GM12891 (cell line): ENCODE measurements around the gene F8.
A peak's percentile ranks its signal among the peaks of the same experiment; 100 is the strongest.
"Not testable (repeated sequence)": the region's sequence is repeated elsewhere in the genome, so short reads cannot be mapped to it uniquely, and the experiment has no call there.

Source experiments
- DNase-seq: peaks from one replicate; pipeline ENCODE4 v3.0.0; 2011; ENCODE audit warnings: low spot score; ENCODE audit not compliant: insufficient read length
- FAIRE-seq: peaks from 2 replicates; lab custom pipeline; 2011; peaks lifted over from hg19 to GRCh38; lab: Jason Lieb, UNC
- PAX5 ChIP-seq: IDR thresholded peaks from 2 replicates; pipeline ENCODE4 v1.6.1; 2011; ENCODE audit warnings: low read length, moderate library complexity, mild to moderate bottlenecking; ENCODE audit not compliant: insufficient read depth, severe bottlenecking
- POLR2A ChIP-seq: IDR thresholded peaks from 2 replicates; pipeline ENCODE4 v1.6.1; 2011; ENCODE audit warnings: low read depth, low read length, control low read depth
- POLR2AphosphoS5 ChIP-seq: IDR thresholded peaks from 2 replicates; pipeline ENCODE4 v1.6.1; 2011; ENCODE audit warnings: low read depth, low read length, control low read depth
- POU2F2 ChIP-seq: IDR thresholded peaks from 2 replicates; pipeline ENCODE4 v1.6.1; 2011; ENCODE audit warnings: low read depth, mild to moderate bottlenecking, control low read depth, low read length, moderate library complexity
- SPI1 ChIP-seq: IDR thresholded peaks from 2 replicates; pipeline ENCODE4 v1.6.1; 2011; ENCODE audit warnings: low read depth, low read length, control low read depth
- TAF1 ChIP-seq: IDR thresholded peaks from 2 replicates; pipeline ENCODE4 v1.6.1; 2011; ENCODE audit warnings: low read depth, low read length, control low read depth

F8 gene

GRCh38 chrX:154967603-154968002 is 54.9 kb downstream of the F8 start:
- FAIRE-seq: no peak
- no peak for DNase-seq
- TF ChIP-seq POU2F2 (no peak), POLR2AphosphoS5 (no peak), PAX5 (no peak), SPI1 (no peak), POLR2A (no peak), TAF1 (no peak)

DNA sequence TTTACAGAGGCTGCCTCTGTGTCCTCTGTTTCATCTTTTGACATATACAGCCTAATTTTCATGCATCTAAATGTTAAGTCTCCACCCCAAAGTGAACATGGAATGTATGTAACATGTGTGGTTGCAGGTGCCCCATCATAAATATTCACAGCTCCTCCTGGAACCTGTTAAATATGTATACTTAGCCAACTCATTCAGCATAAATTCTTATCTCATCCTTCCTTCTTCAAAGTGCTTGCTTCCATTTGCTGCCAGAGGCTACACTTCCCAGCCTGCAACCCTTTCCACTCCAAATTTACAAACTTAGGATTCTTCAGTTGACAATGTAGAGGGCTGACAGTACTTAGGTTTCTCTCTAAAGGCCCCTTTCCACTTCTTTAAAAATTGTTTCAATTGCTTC is 60.6 kb downstream of the F8 start:
- TF ChIP-seq POU2F2: no peak
- no peak for TF ChIP-seq SPI1
- FAIRE-seq: no peak
- DNase-seq: no peak

- DNase-seq, FAIRE-seq: not testable (repeated sequence)
Observed at GRCh38 chrX:154955799-154956198, 66.7 kb downstream of the F8 start.

DNA sequence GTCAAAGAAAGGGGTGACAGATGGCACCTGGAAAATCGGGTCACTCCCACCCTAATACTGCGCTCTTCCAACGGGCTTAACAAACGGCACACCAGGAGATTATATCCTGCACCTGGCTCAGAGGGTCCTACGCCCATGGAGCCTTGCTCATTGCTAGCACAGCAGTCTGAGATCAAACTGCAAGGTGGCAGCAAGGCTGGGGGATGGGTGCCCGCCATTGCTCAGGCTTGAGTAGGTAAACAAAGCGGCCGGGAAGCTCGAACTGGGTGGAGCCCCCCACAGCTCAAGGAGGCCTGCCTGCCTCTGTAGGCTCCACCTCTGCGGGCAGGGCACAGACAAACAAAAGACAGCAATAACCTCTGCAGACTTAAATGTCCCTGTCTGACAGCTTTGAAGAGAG is 83.3 kb downstream of the F8 start:
- DNase-seq, FAIRE-seq: not testable (repeated sequence)

DNA sequence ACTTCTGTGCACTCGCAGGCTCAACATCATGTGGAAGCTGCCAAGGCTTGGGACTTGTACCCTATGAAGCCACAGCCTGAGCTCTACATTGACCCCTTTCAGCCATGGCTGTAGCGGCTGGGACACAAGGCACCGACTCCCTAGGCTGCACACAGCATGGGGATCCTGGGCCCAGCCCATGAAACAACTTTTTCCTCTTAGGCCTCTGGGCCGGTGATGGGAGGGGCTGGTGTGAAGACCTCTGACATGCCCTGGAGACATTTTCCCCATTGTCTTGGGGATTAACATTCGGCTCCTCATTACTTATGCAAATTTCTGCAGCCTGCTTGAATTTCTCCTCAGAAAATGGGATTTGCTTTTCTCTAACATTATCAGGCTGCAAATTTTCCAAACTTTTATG is 97.8 kb downstream of the F8 start:
- not testable (repeated sequence) for DNase-seq, FAIRE-seq

- FAIRE-seq: peak; percentile 98
- TF ChIP-seq POLR2AphosphoS5 (no peak), POU2F2 (no peak), SPI1 (no peak), PAX5 (no peak), POLR2A (no peak), TAF1 (no peak)
- DNase-seq: no peak
Observed at GRCh38 chrX:154918060-154918483, 104.5 kb downstream of the F8 start.

GRCh38 chrX:154914052-154914451 is 108.5 kb downstream of the F8 start:
- DNase-seq (no peak), FAIRE-seq (no peak)
- TF ChIP-seq TAF1 (no peak), POLR2A (no peak), PAX5 (no peak)

- not testable (repeated sequence) for DNase-seq
- FAIRE-seq: peak; percentile 50
Observed at GRCh38 chrX:154910528-154910927, 112.0 kb downstream of the F8 start.

- not testable (repeated sequence) for FAIRE-seq, DNase-seq
Observed at GRCh38 chrX:154910048-154910447, 112.5 kb downstream of the F8 start.

DNA sequence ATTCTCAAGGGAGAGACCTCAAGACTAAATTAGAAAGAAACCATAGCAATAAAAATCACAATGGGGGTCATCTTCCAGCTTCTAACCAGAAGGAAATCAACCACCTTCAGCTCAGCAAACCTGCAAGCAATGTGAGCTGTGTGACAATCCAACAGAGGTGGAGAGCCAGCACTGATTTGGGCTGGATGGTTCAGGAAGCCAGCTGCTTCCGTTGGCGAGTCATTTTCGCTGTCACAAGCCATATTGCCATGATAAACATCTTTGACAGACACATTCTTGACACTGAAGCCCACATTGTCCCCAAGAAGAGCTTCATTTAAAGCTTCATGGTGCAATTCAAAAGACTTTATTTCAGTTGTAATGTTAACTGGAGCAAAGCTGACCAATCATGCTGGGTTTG is 113.7 kb downstream of the F8 start:
- no peak for TF ChIP-seq POLR2AphosphoS5
- no peak for TF ChIP-seq SPI1
- TF ChIP-seq POU2F2: no peak
- TF ChIP-seq POLR2A: no peak
- DNase-seq: no peak
- FAIRE-seq: no peak

DNA sequence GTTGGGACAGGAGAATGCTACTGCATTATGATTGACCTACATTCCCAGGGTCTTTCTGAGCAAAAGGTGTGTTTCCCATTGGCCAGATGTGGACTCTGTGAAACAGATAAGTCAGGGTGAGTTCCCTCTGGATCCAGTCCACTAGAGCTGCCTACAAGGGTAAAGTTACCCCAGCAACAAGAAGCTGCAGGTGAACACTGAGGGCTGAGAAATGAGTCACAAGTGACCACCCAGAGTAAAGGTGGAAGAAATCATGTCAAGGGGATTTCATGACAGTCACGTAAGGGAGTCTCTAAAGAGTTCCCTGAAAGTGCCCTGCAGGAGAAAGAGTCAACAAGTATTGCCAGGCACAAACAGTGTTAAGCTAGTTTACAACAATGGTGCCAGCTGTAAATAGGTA is 120.1 kb downstream of the F8 start:
- DNase-seq: no peak
- no peak for TF ChIP-seq POLR2A
- TF ChIP-seq PAX5: no peak
- TF ChIP-seq POLR2AphosphoS5: no peak
- no peak for TF ChIP-seq SPI1
- no peak for TF ChIP-seq POU2F2
- TF ChIP-seq TAF1: no peak
- peak; percentile 75 for FAIRE-seq

DNA sequence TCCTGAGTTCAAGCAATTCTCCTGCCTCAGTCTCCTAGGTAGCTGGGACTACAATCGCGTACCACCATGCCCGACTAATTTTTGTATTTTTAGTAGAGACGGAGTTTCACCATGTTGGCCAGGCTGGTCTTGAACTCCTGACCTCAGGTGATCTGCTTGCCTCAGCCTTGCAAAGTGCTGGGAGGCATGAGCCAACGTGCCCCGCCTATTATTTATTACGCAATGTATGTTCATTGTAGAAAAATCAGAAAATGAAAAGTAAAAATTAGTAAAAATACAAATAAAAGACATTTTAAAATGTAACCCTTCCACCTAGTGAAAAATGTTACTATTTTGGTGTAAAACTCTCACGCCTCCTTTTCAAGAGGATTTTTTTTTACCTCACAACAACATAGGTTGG is 122.2 kb downstream of the F8 start:
- DNase-seq (no peak), FAIRE-seq (no peak)
- no peak for TF ChIP-seq POLR2A
- no peak for TF ChIP-seq PAX5
- no peak for TF ChIP-seq POLR2AphosphoS5
- no peak for TF ChIP-seq SPI1
- TF ChIP-seq POU2F2: no peak
- TF ChIP-seq TAF1: no peak

DNA sequence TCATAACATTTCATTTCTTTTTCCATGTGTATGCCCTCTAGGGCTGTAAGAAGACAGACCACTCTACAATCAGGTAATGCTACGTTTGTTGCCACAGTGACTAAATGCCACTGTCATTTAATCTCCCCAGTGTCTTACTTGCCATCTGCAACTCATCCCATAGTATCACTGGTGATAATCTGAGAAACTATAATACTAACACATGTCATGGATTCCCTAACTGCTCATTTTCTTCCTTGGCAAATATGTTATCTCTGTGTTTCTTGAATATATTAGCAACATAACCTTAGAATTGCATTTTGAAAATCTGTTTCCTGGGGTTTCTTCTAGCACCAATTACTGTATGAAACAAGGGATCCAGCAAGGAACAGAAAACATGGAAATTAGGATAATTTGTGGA is 130.2 kb downstream of the F8 start:
- DNase-seq (no peak), FAIRE-seq (no peak)
- TF ChIP-seq POU2F2 (no peak), POLR2AphosphoS5 (no peak), PAX5 (no peak), SPI1 (no peak), TAF1 (no peak), POLR2A (no peak)

DNA sequence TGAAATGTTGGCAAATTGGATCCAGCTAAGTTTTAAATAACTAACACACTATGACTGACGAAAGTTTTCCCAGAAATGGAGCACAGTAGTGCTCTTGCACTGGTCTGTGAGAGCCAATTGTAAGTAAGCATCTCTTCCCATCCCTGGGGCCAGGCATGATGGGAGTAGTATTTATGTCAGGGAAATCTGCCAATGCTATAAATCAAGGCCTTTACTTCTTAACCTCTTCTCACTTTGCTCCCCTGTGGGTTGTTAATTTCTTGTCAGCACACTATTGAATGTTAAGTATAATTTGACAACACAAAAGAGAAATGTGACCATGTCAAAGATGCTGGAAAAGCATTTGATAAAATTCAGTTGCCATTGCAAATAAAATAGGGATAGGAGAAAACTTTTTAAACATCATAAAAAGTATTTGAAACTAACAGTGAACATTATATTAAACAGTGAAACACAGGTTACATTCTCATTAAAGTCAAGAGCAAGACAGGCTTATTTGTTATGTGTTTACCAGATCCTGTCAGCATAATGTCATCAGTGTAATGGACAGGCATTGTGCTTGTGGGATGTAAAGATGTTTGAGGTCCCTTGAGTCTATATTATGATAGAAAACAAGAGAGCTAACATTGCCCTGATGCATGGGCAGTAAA is 131.4 kb downstream of the F8 start:
- FAIRE-seq (no peak), DNase-seq (no peak)
- TF ChIP-seq POLR2A: no peak

DNA sequence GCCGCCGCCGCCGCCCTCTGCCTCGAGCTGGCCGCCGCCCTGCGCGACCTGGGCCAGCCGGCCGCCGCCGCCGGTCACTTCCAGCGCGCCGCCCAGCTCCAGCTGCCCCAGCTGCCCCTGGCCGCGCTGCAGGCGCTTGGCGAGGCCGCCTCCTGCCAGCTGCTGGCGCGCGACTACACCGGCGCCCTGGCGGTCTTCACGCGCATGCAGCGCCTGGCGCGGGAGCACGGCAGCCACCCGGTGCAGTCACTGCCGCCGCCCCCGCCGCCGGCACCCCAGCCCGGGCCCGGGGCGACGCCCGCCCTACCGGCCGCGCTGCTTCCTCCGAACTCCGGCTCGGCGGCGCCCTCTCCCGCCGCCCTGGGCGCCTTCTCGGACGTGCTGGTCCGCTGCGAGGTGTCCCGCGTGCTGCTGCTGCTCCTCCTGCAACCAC is 135.7 kb downstream of the F8 start:
- FAIRE-seq, DNase-seq: not testable (repeated sequence)

- not testable (repeated sequence) for FAIRE-seq, DNase-seq
Observed at GRCh38 chrX:154886069-154886788, 136.3 kb downstream of the F8 start, which contains the start of gene F8A1. F8A1 (plus strand) TSS chrX:154886355; CDS start chrX:154886375, 20 bp downstream.

DNA sequence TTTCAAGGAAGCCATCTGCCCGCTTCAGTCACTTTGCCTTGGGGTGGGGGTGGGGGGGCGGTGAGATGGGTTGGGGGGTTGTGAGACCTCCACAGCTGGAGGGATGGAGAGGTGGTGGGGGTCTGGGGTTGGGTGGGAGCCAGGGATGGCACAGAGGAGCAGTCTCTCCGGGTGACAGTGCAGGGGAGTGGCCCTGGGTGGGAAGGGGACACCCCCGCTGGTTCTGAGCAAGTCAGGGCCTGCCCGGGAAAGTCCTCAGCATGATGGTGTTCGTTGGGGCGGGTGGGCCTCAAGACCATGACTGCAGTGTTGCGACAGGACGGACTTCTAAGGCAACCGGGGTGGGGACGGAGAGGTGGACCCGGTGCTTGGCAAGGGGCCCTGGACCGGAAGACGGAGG is 137.0 kb downstream of the F8 start:
- not testable (repeated sequence) for DNase-seq, FAIRE-seq

GRCh38 chrX:154885057-154885456 is 137.5 kb downstream of the F8 start:
- DNase-seq, FAIRE-seq: not testable (repeated sequence)
